Astrocyte of the cerebellum (primary cell): ENCODE data around the gene PLA1A.

Experiments
- DNase-seq: peaks from one replicate; pipeline ENCODE4 v3.0.0-alpha.2; 2011; ENCODE audit warnings: low read depth
- H3K4me3 ChIP-seq: 2 replicates; pipeline ENCODE4 v1.5.1; 2011; ENCODE audit warnings: mild to moderate bottlenecking, low read depth, low read length, moderate library complexity
- in situ Hi-C: cut with HindIII; loops from 2 replicates; pipeline ENCODE4 v1.10.0; 2017; ENCODE audit warnings: low sequenced_read_pairs
- TF ChIP-seq, protein P1 (sequence below): IDR thresholded peaks from 2 replicates; pipeline ENCODE4 v1.5.1; 2012; ENCODE audit warnings: low read length, low read depth, moderate library complexity, mild to moderate bottlenecking; ENCODE audit errors: missing control alignments

The PLA1A gene

DNA sequence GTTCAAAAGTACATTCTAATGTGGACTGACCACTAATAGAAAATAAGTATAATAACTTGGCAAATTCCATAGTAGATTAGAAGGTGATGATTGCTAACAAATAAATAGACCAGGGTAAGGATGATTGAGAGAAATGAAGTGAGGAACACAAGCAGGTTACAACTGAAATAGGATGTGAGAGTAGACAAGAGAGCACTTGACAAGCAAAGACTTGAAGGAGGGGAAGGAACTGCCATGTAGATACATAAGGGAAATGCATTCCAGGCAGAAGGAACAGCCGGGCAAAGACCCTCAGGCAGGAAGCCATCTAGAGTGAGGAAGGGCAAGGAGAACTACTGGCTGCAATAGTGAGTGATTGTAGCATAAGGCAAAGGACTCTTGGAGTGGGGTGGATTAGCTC lies 5.0 kb downstream of the PLA1A start:
- H3K4me3 ChIP-seq, result no peak overlapping the region
- no peak for DNase-seq
- TF ChIP-seq, protein P1, sequence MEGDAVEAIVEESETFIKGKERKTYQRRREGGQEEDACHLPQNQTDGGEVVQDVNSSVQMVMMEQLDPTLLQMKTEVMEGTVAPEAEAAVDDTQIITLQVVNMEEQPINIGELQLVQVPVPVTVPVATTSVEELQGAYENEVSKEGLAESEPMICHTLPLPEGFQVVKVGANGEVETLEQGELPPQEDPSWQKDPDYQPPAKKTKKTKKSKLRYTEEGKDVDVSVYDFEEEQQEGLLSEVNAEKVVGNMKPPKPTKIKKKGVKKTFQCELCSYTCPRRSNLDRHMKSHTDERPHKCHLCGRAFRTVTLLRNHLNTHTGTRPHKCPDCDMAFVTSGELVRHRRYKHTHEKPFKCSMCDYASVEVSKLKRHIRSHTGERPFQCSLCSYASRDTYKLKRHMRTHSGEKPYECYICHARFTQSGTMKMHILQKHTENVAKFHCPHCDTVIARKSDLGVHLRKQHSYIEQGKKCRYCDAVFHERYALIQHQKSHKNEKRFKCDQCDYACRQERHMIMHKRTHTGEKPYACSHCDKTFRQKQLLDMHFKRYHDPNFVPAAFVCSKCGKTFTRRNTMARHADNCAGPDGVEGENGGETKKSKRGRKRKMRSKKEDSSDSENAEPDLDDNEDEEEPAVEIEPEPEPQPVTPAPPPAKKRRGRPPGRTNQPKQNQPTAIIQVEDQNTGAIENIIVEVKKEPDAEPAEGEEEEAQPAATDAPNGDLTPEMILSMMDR, result no peak
- in situ Hi-C loops, result no loop called here

DNA sequence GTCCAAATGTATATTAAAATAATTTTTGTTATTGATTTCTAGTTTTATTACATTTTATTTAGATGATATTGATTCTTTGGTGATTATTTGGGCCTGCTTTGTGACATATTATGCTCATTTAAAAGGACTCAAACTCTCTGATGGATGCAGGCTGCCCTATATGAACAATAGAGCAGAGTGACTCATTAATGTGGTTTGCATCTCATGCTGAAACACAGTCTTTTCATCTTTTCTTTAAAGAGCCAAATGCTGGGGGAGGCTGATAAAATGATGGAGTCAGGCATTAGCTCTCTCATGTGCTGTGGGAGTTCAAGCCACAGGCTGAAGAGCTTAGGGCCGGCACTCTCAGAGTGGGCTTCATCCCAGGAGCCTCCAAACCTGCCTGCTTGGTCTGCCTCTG lies 7.2 kb downstream of the PLA1A start:
- no peak overlapping the region for H3K4me3 ChIP-seq
- peak; percentile 69 for DNase-seq
- in situ Hi-C loops, result no loop called here
- TF ChIP-seq, protein P1, result no peak

DNA sequence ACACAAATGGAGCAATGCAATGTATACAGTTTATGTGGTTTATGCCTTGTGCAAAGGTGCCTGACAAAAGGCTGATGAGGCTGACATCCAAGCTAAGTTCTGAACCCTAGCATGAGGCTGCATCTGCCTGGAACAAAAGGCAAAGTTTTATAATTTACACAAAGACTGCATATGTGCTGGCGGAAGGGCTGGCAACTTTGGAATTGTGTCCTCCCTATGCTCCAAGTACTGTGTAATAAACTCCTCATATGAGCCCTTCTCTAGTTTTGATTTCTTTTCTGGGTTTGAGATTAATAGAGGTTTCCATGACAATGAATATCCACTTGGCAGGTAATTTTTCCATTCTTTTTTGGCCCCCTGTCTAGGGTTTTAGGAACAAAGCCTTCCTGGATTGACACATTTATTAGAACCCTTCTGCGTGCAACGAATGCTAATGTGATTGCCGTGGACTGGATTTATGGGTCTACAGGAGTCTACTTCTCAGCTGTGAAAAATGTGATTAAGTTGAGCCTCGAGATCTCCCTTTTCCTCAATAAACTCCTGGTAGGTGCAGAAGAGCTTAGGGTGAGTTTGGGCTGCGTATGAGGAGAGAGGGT lies 10.8 kb downstream of the PLA1A start:
- in situ Hi-C loops, result no loop called here
- TF ChIP-seq, protein P1, result no peak
- no peak for DNase-seq
- H3K4me3 ChIP-seq, result no peak overlapping the region

DNA sequence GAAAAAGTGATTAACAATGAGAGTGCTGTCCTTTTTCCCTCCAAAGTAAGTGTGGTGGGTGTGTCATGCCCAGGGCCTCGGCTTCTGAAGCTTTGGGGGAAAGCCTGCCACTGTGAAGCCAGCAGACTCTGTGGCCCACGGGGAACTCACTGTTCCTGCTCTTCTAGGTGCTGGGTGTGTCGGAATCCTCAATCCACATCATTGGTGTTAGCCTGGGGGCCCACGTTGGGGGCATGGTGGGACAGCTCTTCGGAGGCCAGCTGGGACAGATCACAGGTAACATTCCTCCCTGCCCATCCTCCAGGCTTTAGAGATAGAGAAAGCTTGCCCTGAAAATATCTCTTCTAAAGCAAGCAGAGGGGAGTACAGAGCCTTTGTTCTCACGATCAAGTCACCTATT lies 11.6 kb downstream of the PLA1A start:
- TF ChIP-seq, protein P1, result no peak
- no peak overlapping the region for H3K4me3 ChIP-seq
- in situ Hi-C loops, result no loop called here
- no peak for DNase-seq

DNA sequence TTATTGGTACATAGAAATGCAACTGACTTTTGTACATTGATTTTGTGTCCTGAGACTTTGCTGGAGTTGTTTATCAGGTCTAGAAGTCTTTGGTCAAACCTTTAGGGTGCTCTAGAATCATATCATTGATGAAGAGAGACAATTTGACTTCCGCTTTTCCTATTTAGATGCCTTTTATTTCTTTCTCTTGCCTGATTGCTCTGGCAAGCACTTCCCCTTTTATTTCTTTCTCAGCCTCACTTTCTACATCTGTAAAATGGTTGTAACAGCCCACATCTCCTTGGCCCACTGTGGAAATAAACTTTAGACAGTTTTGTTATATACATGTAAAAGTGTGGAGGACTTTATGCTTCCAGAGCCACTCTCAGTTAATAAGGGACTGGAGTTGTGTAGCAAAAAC lies 14.0 kb downstream of the PLA1A start:
- in situ Hi-C loops, result loop anchor here (5.0 kb wide), 1 partner anchor 94 kb away; no protein-coding TSS in a partner anchor
- TF ChIP-seq, protein P1, result no peak
- no peak for DNase-seq
- no peak overlapping the region for H3K4me3 ChIP-seq

DNA sequence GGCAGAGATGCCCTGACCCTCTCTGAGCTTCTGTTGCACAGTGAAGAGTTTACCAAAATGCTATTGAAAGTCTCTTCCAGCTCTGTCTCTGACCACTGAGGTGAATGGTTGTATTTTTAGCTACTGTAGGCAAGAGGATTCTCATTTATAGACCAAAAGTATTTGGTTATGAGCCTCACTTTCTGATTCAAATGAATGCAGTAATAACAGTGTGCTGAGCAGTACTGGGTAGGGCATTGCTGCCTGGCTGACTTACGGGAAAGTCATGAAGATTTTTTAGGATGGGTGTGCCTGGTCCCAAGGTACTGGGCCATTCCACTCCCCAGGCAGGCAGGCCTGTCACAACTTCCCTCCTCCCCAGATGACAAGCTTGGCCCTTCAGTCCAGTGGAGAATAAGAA lies 15.5 kb downstream of the PLA1A start:
- TF ChIP-seq, protein P1, result no peak
- no peak for DNase-seq
- in situ Hi-C loops, result loop anchor here (5.0 kb wide), 1 partner anchor 96 kb away; no protein-coding TSS in a partner anchor
- H3K4me3 ChIP-seq, result no peak overlapping the region
